Loucy (cell line): ENCODE measurements around the gene NT5DC4.

Source experiments
- H2AFZ ChIP-seq: fragments of 200-600 bp; sonication (generic); 2 replicates; pipeline ENCODE4 v1.6.0; 2016; ENCODE audit warnings: antibody characterized with exemption, mild to moderate bottlenecking, low read length, moderate library complexity
- H3F3A ChIP-seq: fragments of 200-600 bp; 2 replicates; pipeline ENCODE4 v1.6.0; 2016; ENCODE audit warnings: antibody characterized with exemption, low read depth, mild to moderate bottlenecking
- H3K27me3 ChIP-seq: fragments of 200-600 bp; sonication (generic); 2 replicates; pipeline ENCODE4 v1.6.1; 2014; ENCODE audit warnings: low read length, mild to moderate bottlenecking; ENCODE audit not compliant: insufficient read depth, poor library complexity, severe bottlenecking
- H3K36me3 ChIP-seq: fragments of 200-600 bp; sonication (generic); 2 replicates; pipeline ENCODE4 v1.6.1; 2016; ENCODE audit warnings: low read length; ENCODE audit not compliant: insufficient read depth
- H3K4me1 ChIP-seq: fragments of 200-600 bp; sonication (generic); 2 replicates; pipeline ENCODE4 v1.5.1; 2014; ENCODE audit warnings: low read length, mild to moderate bottlenecking; ENCODE audit not compliant: insufficient read depth, poor library complexity, severe bottlenecking
- H3K4me2 ChIP-seq: fragments of 200-600 bp; sonication (generic); 2 replicates; pipeline ENCODE4 v1.6.0; 2014; ENCODE audit warnings: antibody characterized with exemption, low read length, low read depth, mild to moderate bottlenecking; ENCODE audit not compliant: poor library complexity, severe bottlenecking
- H3K4me3 ChIP-seq: fragments of 200-600 bp; sonication (generic); 2 replicates; pipeline ENCODE4 v1.5.1; 2014; ENCODE audit warnings: low read length, mild to moderate bottlenecking, mixed read lengths; ENCODE audit not compliant: poor library complexity, severe bottlenecking
- H3K79me2 ChIP-seq: fragments of 200-600 bp; sonication (generic); 2 replicates; pipeline ENCODE4 v1.6.1; 2014; ENCODE audit warnings: low read length; ENCODE audit not compliant: insufficient read depth
- H3K9ac ChIP-seq: fragments of 200-600 bp; sonication (generic); 2 replicates; pipeline ENCODE4 v1.6.0; 2014; ENCODE audit warnings: mild to moderate bottlenecking, low read depth, low read length, moderate library complexity; ENCODE audit not compliant: poor library complexity, severe bottlenecking
- H3K9me2 ChIP-seq: fragments of 200-600 bp; sonication (generic); replicated peaks from 2 replicates; pipeline ENCODE4 v1.6.1; 2016; ENCODE audit warnings: low read depth, low read length, mixed read lengths
- H3K9me3 ChIP-seq: fragments of 200-600 bp; sonication (generic); 2 replicates; pipeline ENCODE4 v1.6.1; 2014; ENCODE audit warnings: mild to moderate bottlenecking, antibody characterized with exemption, low read length, low read depth; ENCODE audit not compliant: insufficient read depth
- H4K20me1 ChIP-seq: fragments of 200-600 bp; sonication (generic); 2 replicates; pipeline ENCODE4 v1.6.0; 2014; ENCODE audit warnings: antibody characterized with exemption, low read length, mild to moderate bottlenecking; ENCODE audit not compliant: insufficient read depth, poor library complexity, severe bottlenecking
- CTCF ChIP-seq: fragments of 200-600 bp; sonication (generic); conservative IDR thresholded peaks from 2 replicates; pipeline ENCODE4 v1.5.1; 2014; ENCODE audit warnings: mild to moderate bottlenecking, antibody characterized with exemption, low read length
- EZH2phosphoT487 ChIP-seq: fragments of 200-600 bp; IDR thresholded peaks from 2 replicates; pipeline ENCODE4 v1.6.1; 2018; ENCODE audit warnings: antibody characterized with exemption, mild to moderate bottlenecking, moderate library complexity, borderline replicate concordance

NT5DC4 gene

GRCh38 chr2:112773556-112773955, 52.7 kb downstream of the NT5DC4 start:
- Histone ChIP-seq H3K4me1 (no peaks in the 10 kb centered on the region), H3K4me2 (no peak overlapping the region), H3F3A (no peaks in the 10 kb centered on the region), H3K9ac (no peak overlapping the region), H3K9me3 (no peaks in the 10 kb centered on the region), H3K36me3 (no peaks in the 10 kb centered on the region), H3K27me3 (no peaks in the 10 kb centered on the region), H2AFZ (no peak overlapping the region), H3K9me2 (no peaks in the 10 kb centered on the region), H3K4me3 (no peak overlapping the region), H4K20me1 (no peaks in the 10 kb centered on the region), H3K79me2 (no peaks in the 10 kb centered on the region)
- TF ChIP-seq CTCF (no peak), EZH2phosphoT487 (no peak)

DNA sequence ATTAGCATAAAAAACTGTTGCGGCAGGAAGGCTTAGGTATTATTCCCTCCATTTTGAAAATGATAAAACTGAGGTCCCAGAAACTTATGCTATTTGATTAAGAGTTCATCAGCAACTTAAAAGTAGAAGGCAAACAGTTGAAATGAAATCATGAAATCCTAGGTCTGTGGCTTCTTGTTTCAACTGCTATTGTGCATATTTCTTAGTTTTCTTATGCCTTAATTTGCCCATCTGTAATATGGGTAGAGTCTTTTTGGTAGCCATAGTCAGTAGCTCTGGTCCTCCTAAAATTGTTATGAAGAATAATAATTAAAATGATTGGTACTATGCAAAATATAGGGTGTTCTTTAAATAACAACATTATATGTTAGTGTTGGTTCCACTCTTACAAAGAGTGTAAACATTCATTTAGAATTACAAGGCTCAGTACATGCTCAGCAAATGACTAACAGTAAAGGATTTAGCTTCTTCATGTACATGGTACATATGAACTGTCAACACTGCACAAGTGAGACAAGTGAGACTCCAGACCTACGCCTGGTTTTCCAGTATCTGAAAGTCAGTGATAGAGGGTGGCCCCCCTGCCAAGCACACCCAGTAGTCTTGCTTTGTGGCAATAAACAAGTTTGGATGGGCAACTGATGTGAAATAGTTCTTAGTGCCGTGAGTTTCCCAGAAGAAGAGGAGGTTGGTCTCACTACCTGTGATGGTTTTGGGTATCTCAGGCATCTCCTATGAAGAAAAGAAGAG, 53.9 kb downstream of the NT5DC4 start:
- no peak overlapping the region for H3K9ac ChIP-seq
- no peaks in the 10 kb centered on the region for H3K27me3 ChIP-seq
- no peak overlapping the region for H3K4me2 ChIP-seq
- no peak overlapping the region for H2AFZ ChIP-seq
- no peaks in the 10 kb centered on the region for H3K79me2 ChIP-seq
- no peaks in the 10 kb centered on the region for H3K9me2 ChIP-seq
- no peaks in the 10 kb centered on the region for H3K9me3 ChIP-seq
- no peak overlapping the region for H3K4me3 ChIP-seq
- no peaks in the 10 kb centered on the region for H3F3A ChIP-seq
- TF ChIP-seq EZH2phosphoT487 (no peak), CTCF (no peak)
- H4K20me1 ChIP-seq = no peaks in the 10 kb centered on the region
- no peaks in the 10 kb centered on the region for H3K4me1 ChIP-seq
- no peaks in the 10 kb centered on the region for H3K36me3 ChIP-seq

GRCh38 chr2:112776113-112776512, 55.3 kb downstream of the NT5DC4 start:
- Histone ChIP-seq H3K79me2 (no peaks in the 10 kb centered on the region), H3F3A (no peaks in the 10 kb centered on the region), H3K36me3 (no peaks in the 10 kb centered on the region), H4K20me1 (no peaks in the 10 kb centered on the region), H3K4me1 (no peaks in the 10 kb centered on the region), H3K4me2 (no peak overlapping the region), H3K4me3 (no peak overlapping the region), H3K9ac (no peak overlapping the region), H3K9me2 (no peaks in the 10 kb centered on the region), H3K9me3 (no peaks in the 10 kb centered on the region), H2AFZ (no peak overlapping the region), H3K27me3 (no peaks in the 10 kb centered on the region)
- no peak for TF ChIP-seq EZH2phosphoT487
- no peak for TF ChIP-seq CTCF
